Amygdala (tissue), 56 donors: ENCODE measurements around the gene SPTBN4.
"Not testable (repeated sequence)": the region's sequence is repeated elsewhere in the genome, so short reads cannot be mapped to it uniquely, and the experiment has no call there.

Experiments
- DNase-seq, 56 donors: peaks; one replicate each; lab custom pipeline; 2025; lab: John Stamatoyannopoulos, UW

SPTBN4 gene

GRCh38 chr19:40578442-40578908, 111.7 kb downstream of the SPTBN4 start:
- DNase-seq = peak in 23 of 56 donors; percentile 13 to 64 (median 30)

DNA sequence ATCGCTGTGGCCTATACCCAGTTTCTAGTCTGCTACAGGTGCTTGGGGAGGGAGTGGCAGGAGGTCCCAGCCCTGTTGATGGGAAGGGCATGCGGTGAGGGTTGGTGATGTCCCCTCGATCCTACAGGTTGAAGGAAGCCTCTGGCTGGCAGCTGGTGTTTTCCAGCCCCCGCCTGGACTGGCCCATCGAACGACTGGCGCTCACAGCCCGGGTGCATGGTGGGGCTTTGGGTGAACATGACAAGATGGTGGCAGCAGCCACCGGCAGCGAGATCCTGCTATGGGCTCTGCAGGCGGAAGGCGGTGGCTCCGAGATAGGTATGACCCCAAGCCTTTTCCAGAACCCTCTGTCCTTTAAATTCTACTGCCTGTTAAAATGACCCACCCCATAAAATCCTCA, 113.8 kb downstream of the SPTBN4 start:
- DNase-seq = no peak

DNA sequence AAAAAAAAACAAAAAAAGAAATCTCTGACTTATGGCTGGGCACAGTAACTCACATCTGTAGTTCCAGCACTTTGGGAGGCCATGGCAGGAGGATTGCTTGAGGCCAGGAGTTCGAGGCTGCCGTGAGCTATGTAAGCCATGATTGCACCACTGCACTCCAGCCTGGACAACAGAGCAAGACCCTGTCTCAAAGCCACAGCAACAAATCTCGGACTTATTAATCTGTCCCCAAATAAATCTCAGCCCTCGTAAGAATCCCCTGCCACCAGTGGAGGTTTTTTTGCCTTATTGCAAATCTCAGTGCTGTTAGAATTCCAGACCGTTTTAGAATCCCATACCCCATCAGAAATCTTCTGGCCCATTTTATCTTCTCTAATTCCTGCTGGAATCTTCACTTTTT, 114.7 kb downstream of the SPTBN4 start:
- no peak for DNase-seq

- no peak for DNase-seq
Measured at GRCh38 chr19:40582467-40582866, 115.7 kb downstream of the SPTBN4 start.

DNA sequence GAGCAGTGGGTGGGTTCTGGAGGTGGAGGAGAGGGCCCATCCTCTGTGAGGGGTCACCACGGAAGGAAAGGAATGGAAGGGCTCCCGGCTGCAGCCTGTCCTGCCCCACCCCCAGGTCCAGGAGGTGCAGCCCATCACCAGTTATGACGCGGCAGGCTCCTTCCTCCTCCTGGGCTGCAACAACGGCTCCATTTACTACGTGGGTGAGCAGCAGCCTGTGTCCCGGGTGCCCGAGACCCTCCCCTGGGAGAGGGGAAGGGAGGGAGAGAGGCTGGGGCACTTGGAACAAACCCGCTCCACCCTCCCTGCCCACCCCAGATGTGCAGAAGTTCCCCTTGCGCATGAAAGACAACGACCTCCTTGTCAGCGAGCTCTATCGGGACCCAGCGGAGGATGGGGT, 116.5 kb downstream of the SPTBN4 start:
- peak in 1 of 56 donors; percentile 36 for DNase-seq

GRCh38 chr19:40584007-40584406, 117.2 kb downstream of the SPTBN4 start:
- no peak for DNase-seq

DNA sequence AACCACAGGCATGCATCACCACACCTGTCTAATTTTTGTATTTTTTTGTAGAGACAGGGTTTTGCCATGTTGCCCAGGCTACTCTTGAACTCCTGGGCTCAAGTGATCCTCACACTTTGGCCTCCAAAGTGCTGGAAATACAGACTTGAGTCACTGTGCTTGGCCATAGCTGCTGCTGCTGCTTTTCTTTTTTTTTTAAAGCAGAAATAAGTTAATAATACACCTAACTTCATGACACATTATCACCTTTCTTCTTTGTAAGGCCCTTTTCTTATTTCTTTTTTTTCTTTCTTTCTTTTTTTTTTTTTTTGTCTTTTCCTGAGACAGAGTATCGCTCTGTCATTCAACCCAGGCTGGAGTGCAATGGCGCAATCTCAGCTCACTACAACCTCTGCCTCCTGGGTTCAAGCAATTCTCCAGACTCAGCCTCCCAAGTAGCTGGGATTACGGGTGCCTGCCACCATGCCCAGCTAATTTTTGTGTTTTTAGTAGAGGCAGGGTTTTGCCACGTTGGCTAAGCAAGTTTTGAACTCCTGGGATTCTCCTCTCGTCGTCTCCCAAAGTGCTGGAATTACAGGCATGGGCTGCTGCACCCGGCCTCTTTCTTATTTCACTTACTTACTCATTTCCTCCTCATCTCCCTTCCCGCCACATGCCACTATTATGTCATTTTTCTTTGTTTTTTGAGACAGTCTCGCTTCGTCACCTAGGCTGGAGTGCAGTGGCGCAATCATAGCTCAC, 118.6 kb downstream of the SPTBN4 start:
- DNase-seq = no peak

GRCh38 chr19:40585982-40586422, 119.2 kb downstream of the SPTBN4 start:
- DNase-seq = no peak

- DNase-seq = no peak
Measured at GRCh38 chr19:40586611-40587010, 119.8 kb downstream of the SPTBN4 start.

- DNase-seq = no peak
Measured at GRCh38 chr19:40588110-40588854, 121.5 kb downstream of the SPTBN4 start.

DNA sequence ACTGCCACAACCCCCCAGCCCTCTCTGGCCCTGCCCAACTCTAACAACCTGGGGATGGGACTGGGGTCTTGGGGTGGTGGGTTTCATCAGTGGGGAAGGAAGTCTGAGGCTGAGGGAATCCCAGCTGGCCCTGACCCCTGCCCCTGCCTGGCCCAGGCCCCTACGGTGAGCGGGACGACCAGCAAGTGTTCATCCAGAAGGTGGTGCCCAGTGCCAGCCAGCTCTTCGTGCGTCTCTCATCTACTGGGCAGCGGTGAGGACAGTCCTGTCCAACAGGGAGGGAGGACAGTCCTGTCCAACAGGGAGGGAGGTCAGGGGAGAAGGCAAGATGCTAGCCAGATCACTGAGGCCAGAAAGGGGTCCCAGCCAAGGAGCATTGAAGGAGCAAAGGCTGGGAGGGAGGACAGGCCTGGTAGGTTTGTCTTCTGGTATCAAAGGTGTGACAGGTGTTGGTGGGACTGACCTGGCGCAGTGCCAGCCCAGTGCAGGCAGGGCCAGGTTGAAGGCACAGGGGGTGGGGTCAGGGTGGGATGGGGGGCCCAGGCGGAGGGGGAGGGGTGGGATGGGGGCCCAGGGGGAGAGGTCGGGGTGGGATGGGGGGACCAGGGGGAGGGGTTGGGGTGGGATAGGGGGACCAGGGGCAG, 122.2 kb downstream of the SPTBN4 start:
- DNase-seq = no peak

GRCh38 chr19:40589591-40590429, 123.0 kb downstream of the SPTBN4 start:
- no peak for DNase-seq

DNA sequence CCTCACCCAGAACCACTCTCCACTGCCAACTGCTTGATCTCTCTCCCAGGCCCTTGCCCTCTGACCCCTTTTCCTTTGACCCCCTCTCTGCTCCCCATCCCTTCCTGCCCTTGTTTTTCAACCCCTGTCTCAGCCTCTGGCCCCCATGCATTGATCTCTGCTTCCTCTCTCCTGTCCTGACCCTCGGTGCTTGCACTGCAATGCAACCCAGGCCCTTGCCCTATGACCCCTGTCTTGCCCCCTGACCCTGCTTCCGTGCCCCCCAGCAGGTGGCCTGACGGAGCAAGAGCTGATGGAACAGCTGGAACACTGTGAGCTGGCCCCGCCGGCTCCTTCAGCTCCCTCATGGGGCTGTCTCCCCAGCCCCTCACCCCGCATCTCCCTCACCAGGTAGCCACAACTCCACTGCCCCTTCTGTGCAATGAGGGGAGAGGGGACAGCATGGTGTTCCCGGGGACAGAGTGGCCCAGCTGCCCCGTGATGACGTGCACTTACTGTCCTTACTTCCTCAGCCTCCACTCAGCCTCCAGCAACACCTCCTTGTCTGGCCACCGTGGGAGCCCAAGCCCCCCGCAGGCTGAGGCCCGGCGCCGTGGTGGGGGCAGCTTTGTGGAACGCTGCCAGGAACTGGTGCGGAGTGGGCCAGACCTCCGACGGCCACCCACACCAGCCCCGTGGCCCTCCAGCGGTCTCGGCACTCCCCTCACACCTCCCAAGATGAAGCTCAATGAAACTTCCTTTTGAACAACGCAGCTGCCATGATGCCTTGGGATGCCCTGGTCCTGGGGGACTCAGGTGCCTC, 123.9 kb downstream of the SPTBN4 start:
- no peak for DNase-seq

DNA sequence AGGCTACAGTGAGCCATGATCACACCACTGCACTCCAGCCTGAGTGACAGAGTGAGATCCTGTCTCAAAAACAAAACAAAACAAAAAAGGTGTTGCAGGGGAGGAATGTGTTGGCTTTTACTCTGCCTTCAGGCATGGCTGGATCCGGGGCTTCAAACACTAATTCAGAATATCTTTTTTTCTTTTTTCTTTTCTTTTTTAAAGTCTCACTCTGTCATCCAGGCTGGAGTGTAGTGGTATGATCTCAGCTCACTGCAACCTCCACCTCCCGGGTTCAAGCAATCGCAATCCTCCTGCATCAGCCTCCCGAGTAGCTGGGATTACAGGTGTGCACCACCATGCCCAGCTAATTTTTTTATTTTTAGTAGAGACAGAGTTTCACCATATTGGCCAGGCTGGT, 124.9 kb downstream of the SPTBN4 start:
- not testable (repeated sequence) for DNase-seq

DNA sequence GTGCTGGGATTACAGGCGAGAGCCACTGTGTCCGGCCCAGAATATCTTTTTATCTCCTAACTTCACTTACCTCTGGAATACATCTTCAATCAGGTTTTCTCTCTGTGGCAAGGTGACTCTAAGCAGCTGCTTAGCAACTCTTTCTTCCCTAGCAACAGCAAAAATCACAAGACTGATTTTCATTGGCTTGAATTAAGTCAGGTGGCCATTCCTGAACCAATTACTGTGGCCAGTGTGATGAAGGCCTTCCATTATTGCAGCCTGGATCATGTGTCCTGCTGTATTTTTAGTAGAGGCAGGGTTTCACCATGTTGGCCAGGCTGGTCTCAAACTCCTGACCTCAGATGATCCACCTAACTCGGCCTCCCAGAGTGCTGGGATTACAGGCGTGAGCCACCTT, 125.4 kb downstream of the SPTBN4 start:
- DNase-seq = peak in 9 of 56 donors; percentile 19 to 49 (median 33)

DNA sequence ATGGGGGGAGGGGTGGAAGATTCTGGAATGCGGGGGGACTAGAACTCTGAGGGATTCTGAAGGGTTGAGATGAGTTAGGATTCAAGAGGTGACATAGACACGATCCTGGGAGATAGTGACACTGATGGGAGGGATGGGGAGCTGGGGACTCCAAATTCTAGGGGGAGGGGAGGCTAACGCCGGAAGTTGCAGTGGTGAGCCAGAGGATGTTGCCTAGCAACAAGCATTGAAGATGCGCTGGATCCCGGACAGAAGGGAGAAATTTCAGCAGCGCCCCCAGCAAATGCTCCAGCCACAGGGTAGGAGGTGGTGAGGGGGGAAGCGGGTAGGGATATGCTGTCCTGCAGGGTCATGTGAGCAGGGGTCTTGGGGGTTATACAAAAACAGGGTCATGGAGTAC, 127.5 kb downstream of the SPTBN4 start:
- peak in 9 of 56 donors; percentile 22 to 65 (median 45) for DNase-seq

- peak in 17 of 56 donors; percentile 12 to 65 (median 38) for DNase-seq
Measured at GRCh38 chr19:40594657-40595091, 127.9 kb downstream of the SPTBN4 start.

DNA sequence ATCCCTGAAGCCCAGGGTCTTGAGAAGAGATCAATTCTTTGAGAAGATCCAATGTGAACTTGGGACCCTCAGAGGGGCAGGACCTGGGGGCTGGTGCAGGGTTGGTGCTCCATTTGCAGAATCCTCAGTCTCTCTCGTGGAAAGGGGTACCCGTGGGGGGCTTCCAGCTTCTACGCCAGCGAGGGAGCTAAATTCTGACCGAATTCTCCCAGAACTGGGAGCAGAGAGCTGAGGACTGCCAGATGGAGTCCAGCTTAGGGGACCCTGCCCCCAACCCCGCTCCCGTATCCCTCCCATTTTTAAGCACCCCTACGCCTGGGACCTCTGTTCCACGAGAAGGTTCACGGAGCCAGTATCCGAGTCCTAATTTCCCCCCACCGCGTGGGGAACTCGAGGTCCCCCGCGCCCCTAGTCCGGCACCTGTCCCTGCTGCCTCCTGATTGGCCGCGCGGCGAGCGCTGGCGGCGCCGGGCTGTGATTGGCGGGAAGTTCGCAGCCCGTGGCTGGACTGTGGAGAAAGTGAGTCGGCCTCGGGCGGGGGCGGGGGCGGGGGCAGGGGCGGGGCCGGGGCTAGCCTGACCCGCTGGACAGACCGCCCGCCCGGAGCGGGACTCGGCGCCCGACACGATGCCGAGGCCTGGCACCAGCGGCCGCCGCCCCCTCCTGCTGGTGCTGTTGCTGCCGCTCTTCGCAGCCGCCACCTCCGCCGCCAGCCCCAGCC, 130.0 kb downstream of the SPTBN4 start:
- DNase-seq = peak in 9 of 56 donors; percentile 14 to 62 (median 26)
